ENCODE measurements around the gene INPP4A.

- TF ChIP-seq, protein P1, sequence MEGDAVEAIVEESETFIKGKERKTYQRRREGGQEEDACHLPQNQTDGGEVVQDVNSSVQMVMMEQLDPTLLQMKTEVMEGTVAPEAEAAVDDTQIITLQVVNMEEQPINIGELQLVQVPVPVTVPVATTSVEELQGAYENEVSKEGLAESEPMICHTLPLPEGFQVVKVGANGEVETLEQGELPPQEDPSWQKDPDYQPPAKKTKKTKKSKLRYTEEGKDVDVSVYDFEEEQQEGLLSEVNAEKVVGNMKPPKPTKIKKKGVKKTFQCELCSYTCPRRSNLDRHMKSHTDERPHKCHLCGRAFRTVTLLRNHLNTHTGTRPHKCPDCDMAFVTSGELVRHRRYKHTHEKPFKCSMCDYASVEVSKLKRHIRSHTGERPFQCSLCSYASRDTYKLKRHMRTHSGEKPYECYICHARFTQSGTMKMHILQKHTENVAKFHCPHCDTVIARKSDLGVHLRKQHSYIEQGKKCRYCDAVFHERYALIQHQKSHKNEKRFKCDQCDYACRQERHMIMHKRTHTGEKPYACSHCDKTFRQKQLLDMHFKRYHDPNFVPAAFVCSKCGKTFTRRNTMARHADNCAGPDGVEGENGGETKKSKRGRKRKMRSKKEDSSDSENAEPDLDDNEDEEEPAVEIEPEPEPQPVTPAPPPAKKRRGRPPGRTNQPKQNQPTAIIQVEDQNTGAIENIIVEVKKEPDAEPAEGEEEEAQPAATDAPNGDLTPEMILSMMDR (conservative IDR thresholded peaks at IDR 0.05; ENCODE audit: low read depth, low read length), result no peak
- TF ChIP-seq EZH2phosphoT487 (IDR thresholded peaks at IDR 0.05; ENCODE audit: borderline replicate concordance, low read length), result no peak
Measured at GRCh38 chr2:98579926-98580325, 135.3 kb downstream of the INPP4A start.

All from PC-3 (cell line).